Activated CD4-positive, alpha-beta T cell treated with anti-CD3 and anti-CD28 coated beads, Interleukin-2, amount 10 ng/mL, durations not matched to agents 7 days and 5 days (primary cell): ENCODE results near the gene CFL1. TPM values are rescaled to one million over a fixed set of nuclear protein-coding genes. Genes with fewer than 3 reads are reported as not detected.

Source experiments
- CTCF ChIA-PET: fragments of 350-600 bp; sonication (Branson Sonifier 250); formaldehyde crosslinking; loops from one replicate; lab custom pipeline; 2021; ENCODE audit warnings: antibody characterized with exemption; lab: Charles Lee
- POLR2A ChIA-PET: fragments of 350-600 bp; sonication (Branson Sonifier 250); formaldehyde crosslinking; loops from one replicate; lab custom pipeline; 2021; ENCODE audit warnings: antibody characterized with exemption; lab: Charles Lee
- DNase-seq: peaks from one replicate; pipeline ENCODE4 v3.0.0-alpha.2; 2020
- H3K27ac Mint-ChIP-seq: one replicate; pipeline ENCODE4 v1.8.0; 2021; ENCODE audit warnings: mild to moderate bottlenecking, moderate library complexity, mixed read lengths
- H3K27me3 Mint-ChIP-seq: one replicate; pipeline ENCODE4 v1.8.0; 2021; ENCODE audit warnings: mixed read lengths
- H3K36me3 Mint-ChIP-seq: one replicate; pipeline ENCODE4 v1.8.0; 2021; ENCODE audit warnings: low read depth, mixed read lengths
- H3K4me1 Mint-ChIP-seq: one replicate; pipeline ENCODE4 v1.8.0; 2021; ENCODE audit warnings: mixed read lengths
- H3K4me3 Mint-ChIP-seq: one replicate; pipeline ENCODE4 v1.8.0; 2021; ENCODE audit warnings: mild to moderate bottlenecking, moderate library complexity, mixed read lengths
- H3K9me3 Mint-ChIP-seq: one replicate; pipeline ENCODE4 v1.8.0; 2021; ENCODE audit warnings: mixed read lengths
- total RNA-seq, 2 experiments: library from RNA; stranded (reverse); gene quantifications; one replicate each; pipeline ENCODE4 v1.2.3, GENCODE V29; 2021

CFL1 gene
- total RNA-seq, 2 experiments from 2014 or later, result 1,543 to 1,707 TPM

- DNase-seq, result no peak
- no peak overlapping the region for H3K27ac Mint-ChIP-seq
- peaks cover 62% of the 10 kb centered on the region for H3K4me1 Mint-ChIP-seq
- peaks cover 32% of the 10 kb centered on the region for H3K36me3 Mint-ChIP-seq
- peak overlapping the region; percentile 90 for H3K4me3 Mint-ChIP-seq
- no peaks in the 10 kb centered on the region for H3K27me3 Mint-ChIP-seq
- ChIA-PET CTCF (interaction anchor here (0.7 to 24.2 kb wide), 17 partner anchors 8 to 263 kb away, joined by 3 to 590 read pairs (median 9); partner anchors contain the start of genes C11orf68, CFL1, CTSW and EFEMP2), POLR2A (interaction anchor here (0.7 kb wide), 1 partner anchor 297 kb away, joined by 4 read pairs; no protein-coding TSS in a partner anchor)
- H3K9me3 Mint-ChIP-seq, result no peaks in the 10 kb centered on the region
Measured at GRCh38 chr11:65885808-65886536, 28.0 kb upstream of the CFL1 start.

DNA sequence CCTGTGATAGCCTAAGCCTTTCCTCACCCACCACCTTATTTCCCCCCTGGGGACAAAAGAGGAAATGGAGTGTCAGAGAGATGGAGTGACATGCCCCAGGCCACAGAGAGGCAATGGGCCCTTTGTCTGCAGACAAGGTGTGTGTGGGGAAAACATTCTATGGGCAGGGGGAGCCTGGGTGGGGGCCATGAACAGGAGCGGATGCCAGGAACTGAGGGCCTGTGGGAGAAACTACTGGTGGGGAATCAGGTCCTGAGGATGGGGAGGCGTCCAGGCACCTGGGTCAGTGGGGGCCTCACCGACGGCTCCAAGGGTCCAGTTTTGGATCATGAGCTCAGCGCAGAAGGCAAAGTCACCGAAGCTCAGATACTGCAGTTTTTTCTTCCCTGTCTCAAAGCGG lies 27.3 kb upstream of the CFL1 start:
- H3K4me3 Mint-ChIP-seq, result no peak overlapping the region
- H3K27me3 Mint-ChIP-seq, result no peaks in the 10 kb centered on the region
- peaks cover 32% of the 10 kb centered on the region for H3K36me3 Mint-ChIP-seq
- CTCF ChIA-PET, result interaction anchor here (0.7 to 24.2 kb wide), 39 partner anchors 8 to 465 kb away, joined by 3 to 590 read pairs (median 5); partner anchors contain the start of genes BANF1, C11orf68, CFL1 and CTSW
- peaks cover 67% of the 10 kb centered on the region for H3K4me1 Mint-ChIP-seq
- no peak overlapping the region for H3K27ac Mint-ChIP-seq
- no peaks in the 10 kb centered on the region for H3K9me3 Mint-ChIP-seq
- no peak for DNase-seq
- POLR2A ChIA-PET, result interaction anchor here (0.7 kb wide), 1 partner anchor 272 kb away, joined by 3 read pairs; no protein-coding TSS in a partner anchor

- CTCF ChIA-PET, result interaction anchor here (0.7 to 24.2 kb wide), 47 partner anchors 9 to 465 kb away, joined by 3 to 590 read pairs (median 5); partner anchors contain the start of genes BANF1, C11orf68, CFL1 and CTSW
- no peak overlapping the region for H3K4me3 Mint-ChIP-seq
- POLR2A ChIA-PET, result interaction anchor here (0.7 kb wide), 1 partner anchor 272 kb away, joined by 3 read pairs; no protein-coding TSS in a partner anchor
- H3K36me3 Mint-ChIP-seq, result peaks cover 32% of the 10 kb centered on the region
- DNase-seq, result peak; percentile 86
- peaks cover 67% of the 10 kb centered on the region for H3K4me1 Mint-ChIP-seq
- H3K27me3 Mint-ChIP-seq, result no peaks in the 10 kb centered on the region
- peak overlapping the region; percentile 86 for H3K27ac Mint-ChIP-seq
- H3K9me3 Mint-ChIP-seq, result no peaks in the 10 kb centered on the region
Measured at GRCh38 chr11:65884716-65885092, 26.7 kb upstream of the CFL1 start.

DNA sequence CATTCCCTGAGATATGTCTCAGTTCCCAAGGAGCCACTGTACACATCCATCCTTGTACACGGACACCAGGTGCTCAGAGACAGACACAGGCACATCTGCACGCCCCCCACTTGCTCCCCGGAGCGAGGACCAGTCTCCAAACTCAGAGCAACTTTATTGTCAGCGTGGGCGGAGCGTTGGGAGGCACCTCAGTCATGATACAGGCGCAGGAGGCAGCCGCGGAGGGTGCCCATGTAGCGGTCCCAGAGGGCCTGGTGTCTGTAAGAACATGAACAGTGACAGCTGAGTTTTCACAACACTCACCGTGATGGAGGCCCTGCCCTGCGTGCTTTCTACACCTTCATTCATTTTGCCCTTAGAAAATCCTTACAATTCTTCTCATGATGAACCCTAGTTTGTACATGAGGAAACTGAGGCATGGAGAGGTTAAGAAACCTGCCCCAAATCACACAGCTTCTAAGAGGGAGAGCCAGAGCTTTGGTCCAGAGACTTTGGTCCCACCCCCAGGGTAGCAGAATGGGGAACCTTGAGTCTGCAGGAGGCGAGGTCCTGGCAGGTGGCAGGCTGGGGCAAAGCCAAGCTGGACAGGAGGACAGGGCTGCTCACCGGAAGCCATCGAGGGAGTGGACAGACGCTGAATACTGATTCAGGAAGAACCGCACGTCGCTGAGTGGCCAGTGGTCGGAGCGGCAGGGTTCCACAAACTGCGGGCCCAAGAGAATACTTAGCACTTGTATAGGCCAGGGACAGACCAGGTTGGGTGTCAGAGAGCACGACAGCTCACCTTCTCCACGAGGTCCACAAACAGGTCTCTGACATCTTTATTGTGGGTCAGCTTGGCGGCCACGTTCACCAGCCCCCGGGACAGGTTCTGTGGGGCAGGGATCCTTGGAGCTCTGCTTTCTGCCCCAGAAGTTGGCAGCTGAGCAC lies 26.1 kb upstream of the CFL1 start:
- Mint-ChIP-seq H3K9me3 (no peaks in the 10 kb centered on the region), H3K27ac (peak overlapping the region; percentile 86), H3K4me3 (no peak overlapping the region)

GRCh38 chr11:65883058-65883761 lies 25.2 kb upstream of the CFL1 start:
- no peaks in the 10 kb centered on the region for H3K27me3 Mint-ChIP-seq
- H3K4me3 Mint-ChIP-seq, result no peak overlapping the region
- ChIA-PET POLR2A (no interaction called here), CTCF (interaction anchor here (2.3 to 24.2 kb wide), 5 partner anchors 14 to 162 kb away, joined by 9 to 590 read pairs (median 22); partner anchors contain the start of genes C11orf68, CFL1, CTSW and EFEMP2)
- H3K4me1 Mint-ChIP-seq, result peaks cover 67% of the 10 kb centered on the region
- no peak for DNase-seq
- H3K27ac Mint-ChIP-seq, result no peak overlapping the region
- no peaks in the 10 kb centered on the region for H3K9me3 Mint-ChIP-seq
- peaks cover 31% of the 10 kb centered on the region for H3K36me3 Mint-ChIP-seq

More for the DNA sequence above, 26.1 kb upstream of the CFL1 start:
- POLR2A ChIA-PET, result interaction anchor here (0.7 kb wide), 1 partner anchor 271 kb away, joined by 3 read pairs; no protein-coding TSS in a partner anchor
- CTCF ChIA-PET, result interaction anchor here (0.7 to 24.2 kb wide), 43 partner anchors 9 to 464 kb away, joined by 3 to 590 read pairs (median 5); partner anchors contain the start of genes BANF1, C11orf68, CFL1 and CTSW
- peaks cover 67% of the 10 kb centered on the region for H3K4me1 Mint-ChIP-seq
- no peak for DNase-seq
- H3K36me3 Mint-ChIP-seq, result peaks cover 32% of the 10 kb centered on the region
- no peaks in the 10 kb centered on the region for H3K27me3 Mint-ChIP-seq

DNA sequence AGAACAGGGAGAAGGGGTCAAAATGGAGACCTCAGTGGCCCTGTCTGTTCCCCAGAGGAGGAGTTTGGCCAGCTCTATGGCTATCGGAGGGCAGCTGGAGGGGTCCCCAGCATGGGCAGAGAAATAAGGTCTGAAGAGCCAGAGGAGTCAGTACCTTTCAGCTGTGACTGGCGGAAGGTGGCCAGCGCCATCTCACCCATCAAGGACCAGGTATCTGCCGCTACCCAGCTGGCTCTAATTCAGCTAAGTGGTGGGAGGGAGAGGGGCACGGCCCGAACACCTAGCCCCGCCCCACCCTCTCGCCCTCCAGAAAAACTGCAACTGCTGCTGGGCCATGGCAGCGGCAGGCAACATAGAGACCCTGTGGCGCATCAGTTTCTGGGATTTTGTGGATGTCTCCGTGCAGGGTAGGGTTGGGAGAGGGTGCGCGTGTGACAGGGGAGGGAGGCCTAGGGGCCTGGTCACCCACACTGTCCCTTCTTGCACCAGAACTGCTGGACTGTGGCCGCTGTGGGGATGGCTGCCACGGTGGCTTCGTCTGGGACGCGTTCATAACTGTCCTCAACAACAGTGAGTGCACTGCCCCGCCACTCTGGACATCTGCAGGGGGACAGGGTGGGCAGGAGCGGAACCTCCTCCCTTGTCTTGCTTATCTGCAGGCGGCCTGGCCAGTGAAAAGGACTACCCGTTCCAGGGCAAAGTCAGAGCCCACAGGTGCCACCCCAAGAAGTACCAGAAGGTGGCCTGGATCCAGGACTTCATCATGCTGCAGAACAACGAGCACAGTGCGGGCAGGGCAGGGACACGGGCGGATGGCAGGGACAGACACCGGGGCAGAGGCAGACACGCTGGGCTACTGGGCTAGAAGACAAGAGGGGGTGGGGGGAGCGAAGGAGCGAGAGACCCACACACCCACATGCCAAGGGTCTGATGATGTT lies 24.4 kb upstream of the CFL1 start:
- H3K36me3 Mint-ChIP-seq, result peaks cover 30% of the 10 kb centered on the region

GRCh38 chr11:65880844-65881421 lies 23.0 kb upstream of the CFL1 start:
- H3K27me3 Mint-ChIP-seq, result no peaks in the 10 kb centered on the region
- no peak overlapping the region for H3K4me3 Mint-ChIP-seq
- DNase-seq, result no peak
- peak overlapping the region; percentile 71 for H3K27ac Mint-ChIP-seq
- POLR2A ChIA-PET, result no interaction called here
- H3K9me3 Mint-ChIP-seq, result no peaks in the 10 kb centered on the region
- peaks cover 22% of the 10 kb centered on the region for H3K36me3 Mint-ChIP-seq
- CTCF ChIA-PET, result interaction anchor here (0.6 to 25.8 kb wide), 5 partner anchors 7 to 173 kb away, joined by 3 to 590 read pairs (median 7); partner anchors contain the start of genes CCDC85B, CFL1, CTSW and EFEMP2
- H3K4me1 Mint-ChIP-seq, result peaks cover 53% of the 10 kb centered on the region

More for the DNA sequence above, 24.4 kb upstream of the CFL1 start:
- H3K9me3 Mint-ChIP-seq, result no peaks in the 10 kb centered on the region
- H3K4me1 Mint-ChIP-seq, result peaks cover 65% of the 10 kb centered on the region
- H3K27me3 Mint-ChIP-seq, result no peaks in the 10 kb centered on the region
- H3K4me3 Mint-ChIP-seq, result no peak overlapping the region
- H3K27ac Mint-ChIP-seq, result peak overlapping the region; percentile 72
- CTCF ChIA-PET, result interaction anchor here (0.9 to 25.8 kb wide), 5 partner anchors 5 to 103 kb away, joined by 3 to 590 read pairs (median 7); partner anchors contain the start of genes CCDC85B, CFL1, CTSW and EFEMP2
- POLR2A ChIA-PET, result no interaction called here
- DNase-seq, result no peak

GRCh38 chr11:65880027-65880426 lies 22.0 kb upstream of the CFL1 start:
- H3K4me3 Mint-ChIP-seq, result peak overlapping the region; percentile 54
- no peak for DNase-seq
- peaks cover 46% of the 10 kb centered on the region for H3K4me1 Mint-ChIP-seq
- POLR2A ChIA-PET, result interaction anchor here (1.2 kb wide), 1 partner anchor 105 kb away, joined by 3 read pairs; no protein-coding TSS in a partner anchor
- H3K27ac Mint-ChIP-seq, result peak overlapping the region; percentile 85
- H3K36me3 Mint-ChIP-seq, result peaks cover 14% of the 10 kb centered on the region
- no peaks in the 10 kb centered on the region for H3K9me3 Mint-ChIP-seq
- CTCF ChIA-PET, result interaction anchor here (0.6 to 25.8 kb wide), 3 partner anchors 8 to 31 kb away, joined by 3 to 590 read pairs (median 590); partner anchors contain the start of genes CCDC85B, CFL1, CTSW and EFEMP2
- no peaks in the 10 kb centered on the region for H3K27me3 Mint-ChIP-seq

- Mint-ChIP-seq H3K27me3 (no peaks in the 10 kb centered on the region), H3K27ac (peak within 1 kb of the TSS; percentile 85), H3K4me3 (peak within 1 kb of the TSS; percentile 54), H3K9me3 (no peaks in the 10 kb centered on the region), H3K36me3 (peaks cover 11% of the 10 kb centered on the region), H3K4me1 (peaks cover 42% of the 10 kb centered on the region)
- ChIA-PET POLR2A (interaction anchor here (1.2 kb wide), 1 partner anchor 105 kb away, joined by 3 read pairs; no protein-coding TSS in a partner anchor), CTCF (interaction anchor here (0.6 to 25.8 kb wide), 4 partner anchors 8 to 84 kb away, joined by 3 to 590 read pairs (median 296); partner anchors contain the start of genes CCDC85B, CFL1, CTSW and EFEMP2)
- DNase-seq, result peak; percentile 33
Measured at GRCh38 chr11:65879617-65880016, 21.6 kb upstream of the CFL1 start, which contains the start of gene CTSW. Gene CTSW (plus strand): TSS chr11:65879837. CDS start chr11:65879855, 18 bp downstream.
